H1 (cell line): ENCODE data around the gene PEX3. TPM values are rescaled to one million over a fixed set of nuclear protein-coding genes. Genes with fewer than 3 reads are reported as not detected.

Experiments used
- CTCF ChIA-PET: fragments of 300-600 bp; sonication (Branson Sonifier 250); formaldehyde crosslinking; loops from one replicate; lab custom pipeline; 2021; ENCODE audit not compliant: partially characterized antibody; lab: Charles Lee
- POLR2A ChIA-PET: fragments of 300-600 bp; sonication (Branson Sonifier 250); formaldehyde crosslinking; loops from one replicate; lab custom pipeline; 2021; ENCODE audit warnings: inconsistent platforms; ENCODE audit not compliant: partially characterized antibody; lab: Charles Lee
- DNase-seq, 2 experiments: peaks; one replicate each; pipeline versions ENCODE4 v3.0.0 to v3.0.0-alpha.2; 2010 to 2022; ENCODE audit warnings: low spot score in 2 of 2, low read depth in 1 of 2, mixed read lengths in 1 of 2
- FAIRE-seq: peaks from 2 replicates; lab custom pipeline; 2011; peaks lifted over from hg19 to GRCh38; lab: Jason Lieb, UNC
- H2AFZ ChIP-seq: 2 replicates; pipeline ENCODE4 v1.8.1; 2012; ENCODE audit warnings: low read length, inconsistent platforms
- H2AK5ac ChIP-seq: 2 replicates; pipeline ENCODE4 v1.6.1; 2013; ENCODE audit warnings: low read depth, low read length
- H2BK120ac ChIP-seq: replicated peaks from 2 replicates; pipeline ENCODE3; 2013; ENCODE audit warnings: low read depth, low read length, inconsistent platforms
- H2BK12ac ChIP-seq: 2 replicates; pipeline ENCODE4 v1.6.1; 2013; ENCODE audit warnings: low read depth, low read length
- H2BK15ac ChIP-seq: 2 replicates; pipeline ENCODE4 v1.6.1; 2013; ENCODE audit warnings: low read length
- H2BK20ac ChIP-seq: 2 replicates; pipeline ENCODE4 v1.6.1; 2013; ENCODE audit warnings: low read length
- H2BK5ac ChIP-seq: 2 replicates; pipeline ENCODE4 v1.6.1; 2013; ENCODE audit warnings: low read depth, low read length
- H3K14ac ChIP-seq: 2 replicates; pipeline ENCODE4 v1.6.1; 2013; ENCODE audit warnings: inconsistent platforms; ENCODE audit not compliant: insufficient read length
- H3K18ac ChIP-seq: 2 replicates; pipeline ENCODE4 v1.6.1; 2013; ENCODE audit warnings: low read length; ENCODE audit errors: extremely low read depth
- H3K23ac ChIP-seq: 2 replicates; pipeline ENCODE4 v1.6.1; 2013; ENCODE audit warnings: inconsistent platforms; ENCODE audit not compliant: insufficient read length
- H3K23me2 ChIP-seq: 2 replicates; pipeline ENCODE4 v1.6.1; 2013; ENCODE audit warnings: low read depth, low read length
- H3K27ac ChIP-seq: 2 replicates; pipeline ENCODE4 v1.6.1; 2011; ENCODE audit warnings: low read depth, low read length, inconsistent platforms
- H3K27me3 ChIP-seq, 4 experiments: replicated peaks in 1 of 4; 1 replicate in 1 of 4; 2 replicates in 3 of 4; pipeline versions ENCODE4 v1.6.1 to v1.8.1; 2011 to 2013; ENCODE audit warnings: low read length in 3 of 4, mild to moderate bottlenecking in 3 of 4, inconsistent platforms in 2 of 4, mixed read lengths in 2 of 4, moderate library complexity in 1 of 4; ENCODE audit not compliant: control insufficient read depth in 3 of 4, insufficient read depth in 3 of 4; ENCODE audit errors: extremely low read depth in 1 of 4
- H3K36me3 ChIP-seq, 4 experiments: 2 replicates each; pipeline versions ENCODE4 v1.6.1 to v1.8.1; 2011 to 2013; ENCODE audit warnings: mild to moderate bottlenecking in 4 of 4, low read length in 3 of 4, moderate library complexity in 2 of 4, control low read depth in 1 of 4, inconsistent platforms in 1 of 4; ENCODE audit not compliant: insufficient read depth in 4 of 4, control insufficient read depth in 2 of 4
- H3K4ac ChIP-seq: replicated peaks from 2 replicates; pipeline ENCODE3; 2013; ENCODE audit warnings: low read length, low read depth, mixed read lengths, inconsistent platforms; ENCODE audit not compliant: insufficient read length
- H3K4me1 ChIP-seq, 4 experiments: replicated peaks in 1 of 4; 1 replicate in 1 of 4; 2 replicates in 3 of 4; pipeline versions ENCODE4 v1.6.1 to v1.8.1; 2011 to 2013; ENCODE audit warnings: low read length in 3 of 4, inconsistent platforms in 2 of 4, mixed read lengths in 1 of 4; ENCODE audit not compliant: insufficient read depth in 4 of 4, control insufficient read depth in 3 of 4
- H3K4me2 ChIP-seq, 2 experiments: 2 replicates each; pipeline versions ENCODE4 v1.6.1 to v1.8.1; 2011 to 2013; ENCODE audit warnings: low read depth in 2 of 2, low read length in 2 of 2, control low read depth in 1 of 2, inconsistent platforms in 1 of 2, mild to moderate bottlenecking in 1 of 2; ENCODE audit not compliant: insufficient read depth in 1 of 2
- H3K4me3 ChIP-seq, 4 experiments: fragments of 200-600, 300-600 bp in 1 of 4; sonication (generic), shearing (Covaris generic), sonication (Bioruptor Twin) in 1 of 4; 2 replicates each; pipeline versions ENCODE4 v1.5.1 to v1.8.1; 2011 to 2016; ENCODE audit warnings: low read length in 4 of 4, low read depth in 3 of 4, control low read depth in 2 of 4, inconsistent platforms in 2 of 4, mild to moderate bottlenecking in 2 of 4, mixed read lengths in 1 of 4, moderate library complexity in 1 of 4; ENCODE audit not compliant: insufficient read depth in 2 of 4; ENCODE audit errors: extremely low read depth in 1 of 4
- H3K56ac ChIP-seq: replicated peaks from 2 replicates; pipeline ENCODE3; 2013; ENCODE audit warnings: low read depth, mild to moderate bottlenecking, mixed read lengths, low read length, inconsistent platforms; ENCODE audit not compliant: insufficient read length
- H3K79me1 ChIP-seq: 2 replicates; pipeline ENCODE4 v1.6.1; 2013; ENCODE audit warnings: low read depth, low read length, control low read depth
- H3K79me2 ChIP-seq, 2 experiments: 2 replicates each; pipeline versions ENCODE4 v1.6.1 to v1.8.1; 2012 to 2013; ENCODE audit warnings: low read length in 2 of 2, mild to moderate bottlenecking in 2 of 2, inconsistent platforms in 1 of 2; ENCODE audit not compliant: insufficient read depth in 2 of 2, control insufficient read depth in 1 of 2
- H3K9ac ChIP-seq, 4 experiments: replicated peaks in 1 of 4; 1 replicate in 1 of 4; 2 replicates in 3 of 4; pipeline versions ENCODE4 v1.6.1 to v1.8.1; 2011 to 2013; ENCODE audit warnings: low read depth in 3 of 4, low read length in 3 of 4, control low read depth in 2 of 4, mild to moderate bottlenecking in 2 of 4, moderate library complexity in 2 of 4, inconsistent platforms in 1 of 4; ENCODE audit errors: extremely low read depth in 1 of 4
- H3K9me3 ChIP-seq, 2 experiments: 2 replicates each; pipeline versions ENCODE4 v1.6.1 to v1.8.1; 2012 to 2013; ENCODE audit warnings: mild to moderate bottlenecking in 2 of 2, moderate library complexity in 2 of 2, control low read depth in 1 of 2, inconsistent platforms in 1 of 2, low read depth in 1 of 2, low read length in 1 of 2, mixed read lengths in 1 of 2; ENCODE audit not compliant: insufficient read depth in 2 of 2
- H4K20me1 ChIP-seq, 2 experiments: replicated peaks in 1 of 2; 2 replicates each; pipeline versions ENCODE3 to v1.8.1; 2011 to 2013; ENCODE audit warnings: inconsistent platforms in 2 of 2, low read length in 2 of 2, mild to moderate bottlenecking in 1 of 2; ENCODE audit not compliant: insufficient read depth in 2 of 2, control insufficient read depth in 1 of 2
- H4K5ac ChIP-seq: 2 replicates; pipeline ENCODE4 v1.6.1; 2013; ENCODE audit warnings: low read length, low read depth, mixed read lengths, inconsistent platforms; ENCODE audit not compliant: insufficient read length
- H4K8ac ChIP-seq: 2 replicates; pipeline ENCODE4 v1.8.0; 2013; ENCODE audit warnings: mild to moderate bottlenecking, moderate library complexity, low read length, inconsistent platforms; ENCODE audit not compliant: insufficient read depth; ENCODE audit errors: extremely low read depth
- H4K91ac ChIP-seq: replicated peaks from 2 replicates; pipeline ENCODE3; 2013; ENCODE audit warnings: low read length, mixed read lengths, inconsistent platforms; ENCODE audit not compliant: insufficient read length
- ATF3 ChIP-seq: IDR thresholded peaks from 2 replicates; pipeline ENCODE4 v1.6.1; 2011; ENCODE audit warnings: low read depth, mild to moderate bottlenecking, low read length; ENCODE audit not compliant: insufficient read depth
- CEBPB ChIP-seq: IDR thresholded peaks from 2 replicates; pipeline ENCODE4 v1.6.1; 2012; ENCODE audit warnings: low read depth, low read length
- EP300 ChIP-seq, 2 experiments: IDR thresholded peaks; 1 replicate in 1 of 2; 2 replicates in 1 of 2; pipeline ENCODE4 v1.6.1; 2011 to 2012; ENCODE audit warnings: low read depth in 2 of 2, low read length in 2 of 2, mild to moderate bottlenecking in 2 of 2, borderline replicate concordance in 1 of 2, inconsistent platforms in 1 of 2, moderate library complexity in 1 of 2
- EZH2 ChIP-seq: fragments of 200-600 bp; sonication (generic); IDR thresholded peaks from 2 replicates; pipeline ENCODE4 v1.7.1; 2012; ENCODE audit warnings: low read depth, mild to moderate bottlenecking, moderate library complexity, low read length, inconsistent platforms; ENCODE audit not compliant: severe bottlenecking
- KDM4A ChIP-seq: IDR thresholded peaks from one replicate; pipeline ENCODE4 v1.7.1; 2012; ENCODE audit warnings: low read depth, mild to moderate bottlenecking, moderate library complexity, low read length, inconsistent platforms; ENCODE audit not compliant: severe bottlenecking
- POLR2A ChIP-seq, 2 experiments: IDR thresholded peaks; 1 replicate in 1 of 2; 2 replicates in 1 of 2; pipeline ENCODE4 v1.6.1; 2011; ENCODE audit warnings: low read depth in 2 of 2, low read length in 2 of 2, mild to moderate bottlenecking in 2 of 2; ENCODE audit errors: control extremely low read depth in 1 of 2
- RAD21 ChIP-seq, 2 experiments: IDR thresholded peaks in 1 of 2; conservative IDR thresholded peaks in 1 of 2; 2 replicates each; pipeline ENCODE4 v1.6.1; 2011; ENCODE audit warnings: low read depth in 2 of 2, low read length in 2 of 2, improper control_type of control experiment in 1 of 2, inconsistent platforms in 1 of 2, mild to moderate bottlenecking in 1 of 2, moderate library complexity in 1 of 2
- RFX5 ChIP-seq: IDR thresholded peaks from 2 replicates; pipeline ENCODE4 v1.6.1; 2011; ENCODE audit warnings: low read depth, low read length, improper control_type of control experiment, borderline replicate concordance
- RXRA ChIP-seq: IDR thresholded peaks from 2 replicates; pipeline ENCODE4 v1.6.1; 2011; ENCODE audit warnings: low read depth, mild to moderate bottlenecking, low read length, moderate library complexity; ENCODE audit not compliant: insufficient read depth
- SAP30 ChIP-seq: fragments of 300-600 bp; sonication (generic); IDR thresholded peaks from 2 replicates; pipeline ENCODE4 v1.7.1; 2012; ENCODE audit warnings: low read length, moderate library complexity, mild to moderate bottlenecking, inconsistent platforms; ENCODE audit not compliant: insufficient read depth, insufficient replicate concordance
- SIN3A ChIP-seq, 2 experiments: IDR thresholded peaks in 1 of 2; conservative IDR thresholded peaks in 1 of 2; 2 replicates each; pipeline ENCODE4 v1.6.1; 2011 to 2012; ENCODE audit warnings: low read length in 2 of 2, improper control_type of control experiment in 1 of 2, low read depth in 1 of 2, mild to moderate bottlenecking in 1 of 2
- SIX5 ChIP-seq: IDR thresholded peaks from 2 replicates; pipeline ENCODE4 v1.6.1; 2011; ENCODE audit warnings: mild to moderate bottlenecking, low read depth, low read length
- WGBS, 2 experiments: shearing (Covaris generic) in 1 of 2; methylation state at CpG; one replicate each; pipeline versions ENCODE4 v1.1.6 to v1.1.7; 2013 to 2015; ENCODE audit warnings: low lambda C conversion rate in 2 of 2, mixed read lengths in 2 of 2, inconsistent platforms in 1 of 2, low coverage in 1 of 2, missing lambda C conversion rate in 1 of 2; ENCODE audit not compliant: insufficient replicate concordance in 2 of 2, insufficient coverage in 1 of 2, insufficient read length in 1 of 2; ENCODE audit errors: extremely low coverage in 1 of 2, missing lambda C conversion rate in 1 of 2; 5-methylcytosine and 5-hydroxymethylcytosine counted together
- polyA plus RNA-seq, 7 experiments: library from polyadenylated mRNA; depleted of rRNA in 3 of 7; stranded (reverse) in 5 of 7; unstranded in 2 of 7; fragments of >200 nt in 5 of 7; fragments of 200-250 nt in 2 of 7; gene quantifications; 1 replicate in 5 of 7; 2 replicates in 1 of 7; 4 replicates in 1 of 7; pipeline versions ENCODE4 v1.2.1 to v1.2.3, GENCODE V29; 2011 to 2013; ENCODE audit warnings: missing spikeins in 2 of 7, mixed read lengths in 2 of 7
- total RNA-seq: library from RNA; stranded (reverse); fragmentation: NEBNext Ultra II Directional; extraction: Animal tissue kit (Norgen Biotek cat#: 25700); gene quantifications from 2 replicates; pipeline ENCODE4 v1.2.1, GENCODE V29; 2021

Gene PEX3
- total and polyA plus RNA-seq, 2 of the 8 experiments (the other 6 are each of a cell fraction or from before 2014, with no cell fraction given), result 8.0 to 16.8 TPM

- peaks cover 0 to 7% (median 2%) of the 10 kb centered on the region in 4 experiments; a peak in 4 of 7 replicates for H3K4me1 ChIP-seq
- H2AFZ ChIP-seq, result no peak overlapping the region
- FAIRE-seq (no peak), DNase-seq (no peak)
- 94% methylated on average over 3 of the region's 3 CpGs; no CpG with 5 or more reads in 1 of the 2 experiments for WGBS, 2 experiments
- no peak overlapping the region for H2BK15ac ChIP-seq
- H3K14ac ChIP-seq, result no peak overlapping the region
- no peaks in the 10 kb centered on the region for H3K23me2 ChIP-seq
- no peak overlapping the region for H2BK120ac ChIP-seq
- no peak overlapping the region for H4K91ac ChIP-seq
- no peak for TF ChIP-seq RAD21 (IDR thresholded peaks at IDR 0.05 in 1 of 2, conservative IDR thresholded peaks at IDR 0.05 in 1 of 2; ENCODE audit: low read depth in 2 of 2, low read length in 2 of 2)
- TF ChIP-seq POLR2A (IDR thresholded peaks at IDR 0.05; ENCODE audit: control extremely low read depth in 1 of 2, low read depth in 2 of 2, low read length in 2 of 2), result no peak
- no peak for TF ChIP-seq ATF3
- TF ChIP-seq SIX5, result no peak
- TF ChIP-seq SAP30, result no peak
- TF ChIP-seq RFX5, result no peak
- TF ChIP-seq CEBPB, result no peak
- TF ChIP-seq EZH2, result no peak
- no peak for TF ChIP-seq KDM4A
- TF ChIP-seq EP300 (IDR thresholded peaks at IDR 0.05; ENCODE audit: borderline replicate concordance in 1 of 2, low read depth in 2 of 2, low read length in 2 of 2), result no peak
- no peak for TF ChIP-seq RXRA
- no peak for TF ChIP-seq SIN3A (conservative IDR thresholded peaks at IDR 0.05 in 1 of 2, IDR thresholded peaks at IDR 0.05 in 1 of 2; ENCODE audit: low read depth in 1 of 2, low read length in 2 of 2)
- no peak overlapping the region for H3K18ac ChIP-seq
- H3K36me3 ChIP-seq, result no peaks in the 10 kb centered on the region
- H3K79me1 ChIP-seq, result no peaks in the 10 kb centered on the region
- no peaks in the 10 kb centered on the region for H4K20me1 ChIP-seq
- POLR2A ChIA-PET, result no interaction called here
- CTCF ChIA-PET, result interaction anchor here (1.5 kb wide), 1 partner anchor 174 kb away, joined by 4 read pairs; no protein-coding TSS in a partner anchor
- H2BK5ac ChIP-seq, result no peak overlapping the region
- no peak overlapping the region for H3K4me2 ChIP-seq
- no peak overlapping the region for H3K9ac ChIP-seq
- no peak overlapping the region for H4K8ac ChIP-seq
- no peak overlapping the region for H3K23ac ChIP-seq
- H2BK12ac ChIP-seq, result no peak overlapping the region
- H2BK20ac ChIP-seq, result no peak overlapping the region
- H3K27ac ChIP-seq, result no peak overlapping the region
- H3K79me2 ChIP-seq, result no peaks in the 10 kb centered on the region
- H3K27me3 ChIP-seq, result no peaks in the 10 kb centered on the region
- no peak overlapping the region for H3K56ac ChIP-seq
- H3K4me3 ChIP-seq, result no peak overlapping the region
- H3K9me3 ChIP-seq, result no peaks in the 10 kb centered on the region; a peak in 1 of 4 replicates
- H4K5ac ChIP-seq, result no peak overlapping the region
- no peak overlapping the region for H2AK5ac ChIP-seq
- no peak overlapping the region for H3K4ac ChIP-seq
These were observed 43.9 kb upstream of the PEX3 start for GRCh38 chr6:143406673-143407072.
